Trophoblast cell (in vitro differentiated cells and primary cell): Measurements from ENCODE around the gene NBAS.
"Not testable (repeated sequence)": the region's sequence is repeated elsewhere in the genome, so short reads cannot be mapped to it uniquely, and the experiment has no call there.

Source experiments
- DNase-seq, 2 donors: peaks; one replicate each; pipeline ENCODE4 v3.0.0-alpha.2; 2016
- H2AFZ ChIP-seq: 2 replicates; pipeline ENCODE4 v1.6.1; 2013; ENCODE audit warnings: low read length, moderate library complexity, mild to moderate bottlenecking; ENCODE audit not compliant: insufficient read depth, poor library complexity
- H2AK5ac ChIP-seq: 2 replicates; pipeline ENCODE4 v1.6.1; 2013; ENCODE audit warnings: mild to moderate bottlenecking, low read length
- H2BK120ac ChIP-seq: 2 replicates; pipeline ENCODE4 v1.6.1; 2013; ENCODE audit warnings: low read length, mild to moderate bottlenecking, moderate library complexity; ENCODE audit not compliant: insufficient read depth, poor library complexity
- H2BK12ac ChIP-seq: 2 replicates; pipeline ENCODE4 v1.6.1; 2013; ENCODE audit warnings: mild to moderate bottlenecking, low read length, moderate library complexity
- H2BK5ac ChIP-seq: 2 replicates; pipeline ENCODE4 v1.6.1; 2013; ENCODE audit warnings: low read length, low read depth, moderate library complexity, mild to moderate bottlenecking; ENCODE audit not compliant: poor library complexity
- H3K14ac ChIP-seq: 2 replicates; pipeline ENCODE4 v1.6.1; 2013; ENCODE audit warnings: mild to moderate bottlenecking, low read length
- H3K18ac ChIP-seq: 2 replicates; pipeline ENCODE4 v1.6.1; 2013; ENCODE audit warnings: mild to moderate bottlenecking, low read length
- H3K23ac ChIP-seq: 2 replicates; pipeline ENCODE4 v1.6.1; 2013; ENCODE audit warnings: low read length
- H3K27ac ChIP-seq: 2 replicates; pipeline ENCODE4 v1.5.1; 2013; ENCODE audit warnings: low read depth, mild to moderate bottlenecking, inconsistent platforms, low read length, moderate library complexity
- H3K27me3 ChIP-seq: 2 replicates; pipeline ENCODE4 v1.6.1; 2013; ENCODE audit warnings: inconsistent platforms, mild to moderate bottlenecking, low read length, moderate library complexity; ENCODE audit not compliant: insufficient read depth
- H3K36me3 ChIP-seq, 2 experiments: 1 replicate in 1 of 2; 2 replicates in 1 of 2; pipeline ENCODE4 v1.6.1; 2013; ENCODE audit warnings: low read length in 2 of 2, mild to moderate bottlenecking in 2 of 2, moderate library complexity in 1 of 2; ENCODE audit not compliant: insufficient read depth in 2 of 2, control insufficient read depth in 1 of 2
- H3K4ac ChIP-seq: 2 replicates; pipeline ENCODE4 v1.6.1; 2013; ENCODE audit warnings: low read depth, mild to moderate bottlenecking, low read length, moderate library complexity
- H3K4me1 ChIP-seq, 2 experiments: 1 replicate in 1 of 2; 2 replicates in 1 of 2; pipeline ENCODE4 v1.6.1; 2013; ENCODE audit warnings: low read length in 2 of 2, mild to moderate bottlenecking in 2 of 2, moderate library complexity in 1 of 2; ENCODE audit not compliant: insufficient read depth in 2 of 2, control insufficient read depth in 1 of 2
- H3K4me2 ChIP-seq: 2 replicates; pipeline ENCODE4 v1.6.1; 2013; ENCODE audit warnings: inconsistent platforms, mild to moderate bottlenecking, low read length, moderate library complexity
- H3K4me3 ChIP-seq: 2 replicates; pipeline ENCODE4 v1.5.1; 2013; ENCODE audit warnings: mild to moderate bottlenecking, low read depth, low read length, inconsistent platforms
- H3K79me1 ChIP-seq: one replicate; pipeline ENCODE4 v1.6.1; 2013; ENCODE audit warnings: low read length
- H3K79me2 ChIP-seq: 2 replicates; pipeline ENCODE4 v1.6.1; 2013; ENCODE audit warnings: low read length, mild to moderate bottlenecking; ENCODE audit not compliant: control insufficient read depth, insufficient read depth, poor library complexity
- H3K9ac ChIP-seq: 2 replicates; pipeline ENCODE4 v1.6.1; 2013; ENCODE audit warnings: mild to moderate bottlenecking, low read length
- H3K9me3 ChIP-seq: 2 replicates; pipeline ENCODE4 v1.6.1; 2013; ENCODE audit warnings: low read depth, mild to moderate bottlenecking, control low read depth, inconsistent platforms, low read length; ENCODE audit not compliant: insufficient read depth
- H4K12ac ChIP-seq: 2 replicates; pipeline ENCODE4 v1.6.1; 2013; ENCODE audit warnings: low read depth, mild to moderate bottlenecking, low read length, moderate library complexity
- H4K8ac ChIP-seq: 2 replicates; pipeline ENCODE4 v1.6.1; 2013; ENCODE audit warnings: low read depth, mild to moderate bottlenecking, low read length, moderate library complexity
- H4K91ac ChIP-seq: one replicate; pipeline ENCODE4 v1.6.1; 2013; ENCODE audit warnings: low read depth, mild to moderate bottlenecking, low read length, moderate library complexity
- WGBS: extraction: QIAGEN DNeasy Blood & Tissue Kit; methylation state at CpG from one replicate; pipeline ENCODE4 v1.1.7; 2013; ENCODE audit warnings: missing lambda C conversion rate; ENCODE audit not compliant: insufficient read length, insufficient coverage; ENCODE audit errors: extremely low coverage; 5-methylcytosine and 5-hydroxymethylcytosine counted together

The NBAS gene

GRCh38 chr2:15220603-15221002 lies 340.5 kb downstream of the NBAS start:
- no peak overlapping the region for H3K4me3 ChIP-seq
- no peak overlapping the region for H3K4ac ChIP-seq
- no peak overlapping the region for H3K9ac ChIP-seq
- H2BK120ac ChIP-seq, result no peak overlapping the region
- no peak overlapping the region for H3K23ac ChIP-seq
- no peak overlapping the region for H4K91ac ChIP-seq
- H3K27ac ChIP-seq, result no peak overlapping the region
- no peaks in the 10 kb centered on the region for H3K79me2 ChIP-seq
- H4K12ac ChIP-seq, result no peak overlapping the region
- no peak overlapping the region for H2AK5ac ChIP-seq
- no peaks in the 10 kb centered on the region for H3K4me1 ChIP-seq
- DNase-seq, result no peak
- H3K79me1 ChIP-seq, result no peaks in the 10 kb centered on the region
- no peak overlapping the region for H2BK5ac ChIP-seq
- no peak overlapping the region for H3K18ac ChIP-seq
- H3K4me2 ChIP-seq, result no peak overlapping the region
- H2BK12ac ChIP-seq, result no peak overlapping the region
- H4K8ac ChIP-seq, result no peak overlapping the region
- H3K36me3 ChIP-seq, result peaks cover 2 to 5% of the 10 kb centered on the region in 2 experiments
- no peaks in the 10 kb centered on the region for H3K27me3 ChIP-seq
- H2AFZ ChIP-seq, result no peak overlapping the region
- no peaks in the 10 kb centered on the region for H3K9me3 ChIP-seq
- no peak overlapping the region for H3K14ac ChIP-seq

GRCh38 chr2:15218423-15219086 lies 342.6 kb downstream of the NBAS start:
- Histone ChIP-seq H2BK120ac (no peak overlapping the region), H3K4ac (no peak overlapping the region), H4K91ac (no peak overlapping the region), H3K4me1 (no peaks in the 10 kb centered on the region), H3K27ac (no peak overlapping the region), H2BK5ac (no peak overlapping the region), H3K9ac (no peak overlapping the region), H3K4me2 (no peak overlapping the region), H3K27me3 (no peaks in the 10 kb centered on the region), H2AFZ (no peak overlapping the region), H3K23ac (no peak overlapping the region), H3K4me3 (no peak overlapping the region), H3K14ac (no peak overlapping the region), H3K36me3 (peaks cover 2 to 5% of the 10 kb centered on the region in 2 experiments), H2BK12ac (no peak overlapping the region), H2AK5ac (no peak overlapping the region), H3K79me1 (no peaks in the 10 kb centered on the region), H3K9me3 (no peaks in the 10 kb centered on the region), H4K8ac (no peak overlapping the region), H3K18ac (no peak overlapping the region), H3K79me2 (no peaks in the 10 kb centered on the region), H4K12ac (no peak overlapping the region)
- no CpG with 5 or more reads among the region's 17 CpGs for WGBS
- no peak for DNase-seq

GRCh38 chr2:15212249-15212648 lies 348.9 kb downstream of the NBAS start:
- no peak overlapping the region for H3K4me3 ChIP-seq
- no peaks in the 10 kb centered on the region for H3K79me1 ChIP-seq
- H2AK5ac ChIP-seq, result no peak overlapping the region
- H2BK5ac ChIP-seq, result no peak overlapping the region
- no peak overlapping the region for H3K9ac ChIP-seq
- H3K4ac ChIP-seq, result no peak overlapping the region
- no peak overlapping the region for H4K91ac ChIP-seq
- H3K27ac ChIP-seq, result no peak overlapping the region
- no peak overlapping the region for H4K12ac ChIP-seq
- no peaks in the 10 kb centered on the region for H3K27me3 ChIP-seq
- no peaks in the 10 kb centered on the region for H3K79me2 ChIP-seq
- DNase-seq, result no peak
- no peaks in the 10 kb centered on the region for H3K9me3 ChIP-seq
- H3K18ac ChIP-seq, result no peak overlapping the region
- WGBS, result no CpG with 5 or more reads among the region's 6 CpGs
- H3K4me2 ChIP-seq, result no peak overlapping the region
- no peak overlapping the region for H2AFZ ChIP-seq
- H2BK12ac ChIP-seq, result no peak overlapping the region
- H3K36me3 ChIP-seq, result peaks cover 0 to 2% of the 10 kb centered on the region in 2 experiments
- H2BK120ac ChIP-seq, result no peak overlapping the region
- no peak overlapping the region for H3K23ac ChIP-seq
- H4K8ac ChIP-seq, result no peak overlapping the region
- no peaks in the 10 kb centered on the region for H3K4me1 ChIP-seq
- no peak overlapping the region for H3K14ac ChIP-seq

- H4K8ac ChIP-seq, H3K4me2 ChIP-seq, H4K12ac ChIP-seq, H2BK5ac ChIP-seq, H2BK120ac ChIP-seq, DNase-seq, H3K79me1 ChIP-seq, H4K91ac ChIP-seq, H2AK5ac ChIP-seq, H3K4me3 ChIP-seq, H3K36me3 ChIP-seq, H3K9ac ChIP-seq, H3K4ac ChIP-seq, H3K79me2 ChIP-seq, H2BK12ac ChIP-seq, H3K9me3 ChIP-seq, H3K27ac ChIP-seq, H3K27me3 ChIP-seq, H3K23ac ChIP-seq, H2AFZ ChIP-seq, H3K18ac ChIP-seq, H3K14ac ChIP-seq, H3K4me1 ChIP-seq: not testable (repeated sequence)
- no CpG with 5 or more reads among the region's 1 CpG for WGBS
Measured at GRCh38 chr2:15210542-15210941, 350.6 kb downstream of the NBAS start.
